ENCODE results near the gene HRCT1. TPM values are rescaled to one million over a fixed set of nuclear protein-coding genes. Genes with fewer than 3 reads are reported as not detected.

Gene HRCT1
- total RNA-seq, 5 donors from 2014 or later (not counting 1 experiment from before 2014, with no cell fraction given): not detected

DNA sequence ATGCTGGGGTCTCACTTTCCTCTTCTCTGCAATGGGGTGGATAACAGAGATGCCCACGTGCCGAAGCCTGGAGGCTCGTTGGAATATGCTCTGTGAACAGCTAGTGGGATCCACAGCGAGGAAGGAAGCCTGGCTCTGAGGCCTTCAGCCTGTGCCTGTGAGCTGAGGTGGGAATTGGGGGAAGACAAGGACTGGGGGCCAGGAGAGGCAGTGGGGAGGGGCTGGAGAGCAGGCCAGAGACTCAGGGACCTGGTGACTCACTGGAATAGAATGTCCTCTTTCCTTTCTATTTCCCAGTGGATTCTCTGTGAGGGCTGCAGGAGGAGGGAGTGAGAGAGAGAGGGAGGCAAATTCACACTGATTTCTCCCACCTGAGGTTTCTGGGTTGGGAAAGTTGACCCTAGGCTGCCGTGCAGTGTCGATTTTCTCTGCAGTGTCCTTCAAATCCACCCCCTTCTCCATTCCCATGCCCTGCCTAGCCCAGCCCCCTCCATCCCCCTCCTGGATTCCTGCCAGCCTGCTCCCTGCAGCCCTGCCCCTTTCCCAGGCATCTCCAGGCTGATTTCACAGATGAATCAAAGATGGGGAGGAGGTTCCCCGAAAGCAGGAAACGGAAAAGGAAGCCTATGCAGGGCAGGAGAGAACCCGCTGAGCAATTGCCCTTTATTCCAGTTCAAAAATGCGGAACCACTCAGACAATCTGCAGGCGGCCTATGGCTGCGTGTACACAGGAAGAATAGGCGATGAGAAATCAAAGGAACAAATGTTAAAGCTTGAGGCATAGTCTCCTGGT, 1.9 kb downstream of the HRCT1 start:
- H3K9me3 ChIP-seq: no peaks in the 10 kb centered on the region
- peaks cover 62 to 78% (median 66%) of the 10 kb centered on the region in 3 donors for H3K4me1 Mint-ChIP-seq
- POLR2A ChIA-PET: no interaction called here
- CTCF ChIA-PET: interaction anchor here in 1 of 2 donors (0.6 kb wide), 1 partner anchor 39 kb away, joined by 3 read pairs; no protein-coding TSS in a partner anchor
- no peak overlapping the region for H3K27ac ChIP-seq (ENCODE audit: low read length)
- ATAC-seq (replicated peaks in 1 of 4): peak; percentile 49 to 61 (median 54)
- H3K27ac Mint-ChIP-seq: peak overlapping the region; percentile 88 to 99
- H3K27me3 Mint-ChIP-seq: peaks cover 0 to under 1% of the 10 kb centered on the region in 2 donors
- H3K9me3 Mint-ChIP-seq: no peaks in the 10 kb centered on the region
- H3K27me3 ChIP-seq (replicated peaks in 1 of 2; ENCODE audit: control insufficient read depth in 2 of 2, extremely low read depth in 1 of 2, insufficient read depth in 2 of 2, low read length in 1 of 2): peaks cover 0 to 3% of the 10 kb centered on the region in 2 experiments
- 57% methylated on average over 8 of the region's 13 CpGs for WGBS (ENCODE audit: insufficient coverage)
- H3K4me3 Mint-ChIP-seq: peak overlapping the region in 1 of 3 donors; percentile 89
- H3K4me3 ChIP-seq (ENCODE audit: control insufficient read depth in 1 of 2, extremely low read depth in 1 of 2, low read length in 1 of 2): no peak overlapping the region
- peaks cover 0 to 3% of the 10 kb centered on the region in 2 donors for H3K36me3 ChIP-seq (ENCODE audit: control insufficient read depth in 2 of 2, extremely low read depth in 1 of 2, insufficient read depth in 1 of 2, low read length in 1 of 2)
- DNase-seq: peak in 3 of 35 experiments; percentile 15 to 19 (median 17)
- H3K36me3 Mint-ChIP-seq: no peaks in the 10 kb centered on the region
- peaks cover 41 to 79% of the 10 kb centered on the region in 2 experiments for H3K4me1 ChIP-seq (ENCODE audit: control insufficient read depth in 1 of 2, extremely low read depth in 1 of 2, insufficient read depth in 2 of 2, low read length in 2 of 2)

DNA sequence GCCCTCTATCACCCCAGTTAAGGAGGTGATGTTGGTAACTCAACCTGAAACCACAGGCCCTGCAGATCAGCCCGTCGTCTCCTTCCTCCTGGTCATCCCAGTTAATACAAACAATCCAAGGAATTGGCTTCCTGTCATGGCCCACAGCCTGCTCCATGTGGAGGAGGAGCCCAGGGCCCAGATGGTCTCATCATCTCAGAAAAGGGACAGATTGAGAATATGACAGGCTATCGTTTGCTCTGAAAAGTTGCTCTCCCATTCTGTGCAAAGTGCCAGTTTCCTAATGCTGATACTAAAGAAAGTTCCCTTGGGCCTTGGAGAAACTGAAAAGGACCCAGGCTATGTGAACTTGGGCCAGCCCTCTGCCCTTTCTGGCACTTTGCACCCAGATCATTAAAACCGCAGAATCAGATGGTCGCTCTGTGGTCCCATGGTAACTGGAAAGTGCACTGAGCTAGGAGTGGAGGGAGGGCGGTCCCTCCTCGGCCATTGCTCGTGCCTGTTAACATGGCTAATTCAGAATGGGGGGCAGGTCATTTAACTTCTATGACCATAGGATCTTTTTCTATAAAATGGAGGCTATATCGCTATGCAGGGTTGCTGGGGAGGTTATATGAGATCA, 2.6 kb downstream of the HRCT1 start:
- ChIA-PET POLR2A (no interaction called here), CTCF (no interaction called here)
- no peaks in the 10 kb centered on the region for H3K9me3 Mint-ChIP-seq
- peaks cover 39 to 78% of the 10 kb centered on the region in 2 experiments for H3K4me1 ChIP-seq (ENCODE audit: control insufficient read depth in 1 of 2, extremely low read depth in 1 of 2, insufficient read depth in 2 of 2, low read length in 2 of 2)
- H3K9me3 ChIP-seq: no peaks in the 10 kb centered on the region
- peaks cover 0 to 3% of the 10 kb centered on the region in 2 donors for H3K36me3 ChIP-seq (ENCODE audit: control insufficient read depth in 2 of 2, extremely low read depth in 1 of 2, insufficient read depth in 1 of 2, low read length in 1 of 2)
- no peaks in the 10 kb centered on the region for H3K27me3 Mint-ChIP-seq
- 97% methylated on average over 3 of the region's 9 CpGs for WGBS (ENCODE audit: insufficient coverage)
- peak overlapping the region; percentile 88 to 99 for H3K27ac Mint-ChIP-seq
- peak overlapping the region in 1 of 3 donors; percentile 89 for H3K4me3 Mint-ChIP-seq
- peaks cover 0 to 3% of the 10 kb centered on the region in 2 experiments for H3K27me3 ChIP-seq (replicated peaks in 1 of 2; ENCODE audit: control insufficient read depth in 2 of 2, extremely low read depth in 1 of 2, insufficient read depth in 2 of 2, low read length in 1 of 2)
- DNase-seq (no peak), ATAC-seq (replicated peaks in 1 of 4) (no peak)
- peaks cover 58 to 73% (median 61%) of the 10 kb centered on the region in 3 donors for H3K4me1 Mint-ChIP-seq
- H3K36me3 Mint-ChIP-seq: no peaks in the 10 kb centered on the region
- no peak overlapping the region for H3K4me3 ChIP-seq (ENCODE audit: control insufficient read depth in 1 of 2, extremely low read depth in 1 of 2, low read length in 1 of 2)
- peak overlapping the region; percentile 72 for H3K27ac ChIP-seq (ENCODE audit: low read length)

DNA sequence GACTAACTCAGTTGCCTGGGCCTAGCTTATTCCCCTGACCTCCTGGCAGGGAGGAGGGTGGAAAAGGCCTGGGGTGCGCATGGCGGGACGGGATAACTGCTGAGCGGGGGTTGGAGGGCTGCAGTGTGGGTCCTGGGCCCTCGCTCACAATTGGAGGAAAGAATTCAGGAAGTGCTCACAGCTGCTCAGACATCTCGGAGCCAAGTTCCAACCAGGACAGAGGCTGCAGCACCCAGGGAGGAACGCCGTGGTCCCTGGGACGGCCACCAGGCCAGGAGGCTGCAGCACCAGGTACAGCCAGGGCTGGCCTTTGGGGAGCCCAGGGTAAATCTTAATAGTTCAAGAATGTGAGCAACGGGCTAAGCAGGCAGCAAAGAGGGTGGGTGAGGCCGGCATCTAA, 3.3 kb downstream of the HRCT1 start, which contains the start of gene SPAAR:
Gene SPAAR, plus strand, starts transcription at position 217 of the 400 bp plus-strand sequence. CDS start 974 bp downstream, outside the sequence.
- Mint-ChIP-seq H3K4me3 (peak within 1 kb of the TSS in 1 of 3 donors; percentile 89), H3K4me1 (peaks cover 58 to 71% (median 58%) of the 10 kb centered on the region in 3 donors), H3K27ac (peak within 1 kb of the TSS; percentile 98 to 99), H3K9me3 (no peaks in the 10 kb centered on the region), H3K27me3 (no peaks in the 10 kb centered on the region), H3K36me3 (no peaks in the 10 kb centered on the region)
- ChIA-PET CTCF (no interaction called here), POLR2A (no interaction called here)
- Histone ChIP-seq H3K36me3 (ENCODE audit: control insufficient read depth in 2 of 2, extremely low read depth in 1 of 2, insufficient read depth in 1 of 2, low read length in 1 of 2) (peaks cover 0 to 3% of the 10 kb centered on the region in 2 donors), H3K27ac (ENCODE audit: low read length) (peak within 1 kb of the TSS; percentile 72), H3K4me3 (ENCODE audit: control insufficient read depth in 1 of 2, extremely low read depth in 1 of 2, low read length in 1 of 2) (no peak within 1 kb of the TSS), H3K27me3 (replicated peaks in 1 of 2; ENCODE audit: control insufficient read depth in 2 of 2, extremely low read depth in 1 of 2, insufficient read depth in 2 of 2, low read length in 1 of 2) (peaks cover 0 to 3% of the 10 kb centered on the region in 2 experiments), H3K4me1 (ENCODE audit: control insufficient read depth in 1 of 2, extremely low read depth in 1 of 2, insufficient read depth in 2 of 2, low read length in 2 of 2) (peaks cover 39 to 77% of the 10 kb centered on the region in 2 experiments), H3K9me3 (no peaks in the 10 kb centered on the region)
- no peak for DNase-seq
- WGBS (ENCODE audit: insufficient coverage): 91% methylated on average over 11 of the region's 11 CpGs
- no peak for ATAC-seq (replicated peaks in 1 of 4)

DNA sequence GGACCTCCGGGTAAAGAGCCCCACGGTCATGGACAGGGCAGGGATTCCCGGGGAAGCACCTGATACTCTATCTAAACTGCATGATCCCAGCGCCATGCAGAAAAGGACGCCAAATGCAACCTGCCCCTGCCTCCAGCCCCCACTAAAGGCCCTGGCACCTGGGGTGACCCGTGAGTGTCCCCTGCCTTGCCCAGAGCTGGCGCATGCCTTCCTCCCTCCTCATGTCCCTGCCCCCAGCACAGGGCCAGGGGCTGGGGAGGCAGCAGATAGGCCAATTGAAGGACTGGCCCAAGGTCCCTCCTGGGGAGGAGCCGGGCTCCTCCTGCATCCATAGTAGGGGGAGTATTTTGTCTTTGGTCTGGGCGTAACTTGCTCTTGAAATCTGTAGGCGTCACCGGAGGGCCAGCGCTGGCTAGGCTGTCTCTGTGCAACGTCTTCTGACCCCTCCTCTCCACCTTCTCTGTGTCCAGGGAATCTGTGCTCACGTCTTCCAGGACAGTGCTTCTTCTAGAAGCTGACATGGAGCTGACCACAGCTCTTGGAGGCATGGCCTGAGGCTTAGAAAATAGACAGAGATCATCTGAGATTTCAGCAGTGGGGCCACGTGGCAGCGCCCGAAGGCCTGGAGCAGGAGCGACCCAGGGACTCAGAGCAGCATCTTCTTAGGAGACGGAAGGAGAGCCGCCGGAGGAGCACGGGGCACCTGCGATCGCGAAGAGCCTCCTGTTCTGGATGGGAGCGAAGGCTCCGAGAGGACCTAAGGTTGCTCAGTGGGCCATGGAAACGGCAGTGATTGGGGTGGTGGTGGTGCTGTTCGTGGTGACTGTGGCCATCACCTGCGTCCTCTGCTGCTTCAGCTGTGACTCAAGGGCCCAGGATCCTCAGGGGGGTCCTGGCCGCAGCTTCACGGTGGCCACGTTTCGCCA, 3.9 kb downstream of the HRCT1 start:
- Mint-ChIP-seq H3K9me3 (no peaks in the 10 kb centered on the region), H3K27ac (peak overlapping the region; percentile 98 to 99), H3K4me3 (peak overlapping the region in 1 of 3 donors; percentile 89)

DNA sequence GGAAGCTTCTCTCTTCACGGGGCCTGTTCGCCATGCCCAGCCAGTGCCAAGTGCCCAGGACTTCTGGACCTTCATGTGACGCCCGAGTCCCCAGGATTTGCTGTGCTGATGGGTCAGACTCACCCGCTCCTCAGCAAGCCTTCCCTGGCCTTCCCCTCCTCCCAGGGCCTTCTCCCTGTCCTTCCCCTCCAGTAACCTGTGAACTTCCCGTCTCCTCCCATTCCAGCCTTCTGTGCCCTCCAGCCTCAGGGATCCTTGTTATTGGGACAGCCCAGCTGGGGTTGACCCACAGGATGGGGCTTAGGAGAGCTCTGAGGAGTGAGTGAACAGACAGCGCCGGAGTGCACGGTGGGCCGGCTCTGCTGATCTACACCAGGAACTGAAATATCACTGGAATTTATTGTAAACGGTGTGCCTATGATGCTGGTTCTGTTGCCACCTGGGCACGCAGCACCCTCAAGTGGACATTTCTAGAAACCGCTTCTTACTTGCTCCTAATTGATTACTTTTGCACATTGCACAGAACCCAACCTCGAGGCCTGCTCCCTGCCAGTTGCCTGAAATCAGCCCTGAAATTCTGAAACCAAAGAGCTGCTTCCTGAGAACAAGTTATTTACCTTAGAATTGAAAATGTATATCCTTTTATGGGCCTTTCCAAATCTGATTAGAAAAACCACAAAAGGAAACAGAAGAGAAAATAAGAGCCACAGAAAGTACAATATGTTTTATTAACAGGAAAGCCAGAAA, 4.8 kb downstream of the HRCT1 start:
- POLR2A ChIA-PET: no interaction called here

More for the DNA sequence above, 3.9 kb downstream of the HRCT1 start:
- ChIA-PET POLR2A (no interaction called here), CTCF (interaction anchor here in 1 of 2 donors (0.9 to 1.5 kb wide), 2 partner anchors 30 to 45 kb away, joined by 3 read pairs; no protein-coding TSS in a partner anchor)
- Mint-ChIP-seq H3K4me1 (peaks cover 52 to 64% (median 58%) of the 10 kb centered on the region in 3 donors), H3K27me3 (no peaks in the 10 kb centered on the region), H3K36me3 (no peaks in the 10 kb centered on the region)
- Histone ChIP-seq H3K9me3 (no peaks in the 10 kb centered on the region), H3K4me3 (ENCODE audit: control insufficient read depth in 1 of 2, extremely low read depth in 1 of 2, low read length in 1 of 2) (no peak overlapping the region), H3K4me1 (ENCODE audit: control insufficient read depth in 1 of 2, extremely low read depth in 1 of 2, insufficient read depth in 2 of 2, low read length in 2 of 2) (peaks cover 39 to 70% of the 10 kb centered on the region in 2 experiments), H3K27ac (ENCODE audit: low read length) (peak overlapping the region; percentile 72), H3K36me3 (ENCODE audit: control insufficient read depth in 2 of 2, extremely low read depth in 1 of 2, insufficient read depth in 1 of 2, low read length in 1 of 2) (peaks cover 0 to 3% of the 10 kb centered on the region in 2 donors), H3K27me3 (replicated peaks in 1 of 2; ENCODE audit: control insufficient read depth in 2 of 2, extremely low read depth in 1 of 2, insufficient read depth in 2 of 2, low read length in 1 of 2) (no peaks in the 10 kb centered on the region)
- ATAC-seq (replicated peaks in 1 of 4) (no peak), DNase-seq (no peak)
- 95% methylated on average over 25 of the region's 34 CpGs for WGBS (ENCODE audit: insufficient coverage)

More for the DNA sequence above, 4.8 kb downstream of the HRCT1 start:
- Mint-ChIP-seq H3K36me3 (no peaks in the 10 kb centered on the region), H3K27ac (peak overlapping the region; percentile 98 to 99), H3K4me3 (peak overlapping the region; percentile 34 to 89 (median 45)), H3K9me3 (no peaks in the 10 kb centered on the region), H3K27me3 (no peaks in the 10 kb centered on the region), H3K4me1 (peaks cover 52 to 61% (median 58%) of the 10 kb centered on the region in 3 donors)
- peak in 31 of 35 experiments; percentile 18 to 74 (median 38) for DNase-seq
- H3K4me1 ChIP-seq (ENCODE audit: control insufficient read depth in 1 of 2, extremely low read depth in 1 of 2, insufficient read depth in 2 of 2, low read length in 2 of 2): peaks cover 39 to 64% of the 10 kb centered on the region in 2 experiments
- no peak overlapping the region for H3K4me3 ChIP-seq (ENCODE audit: control insufficient read depth in 1 of 2, extremely low read depth in 1 of 2, low read length in 1 of 2)
- no peaks in the 10 kb centered on the region for H3K9me3 ChIP-seq
- 54% methylated on average over 9 of the region's 14 CpGs for WGBS (ENCODE audit: insufficient coverage)
- peak overlapping the region; percentile 72 for H3K27ac ChIP-seq (ENCODE audit: low read length)
- peak; percentile 54 to 84 (median 62) for ATAC-seq (replicated peaks in 1 of 4)
- CTCF ChIA-PET: interaction anchor here (0.6 to 2.2 kb wide), 7 partner anchors 8 to 160 kb away, joined by 3 to 7 read pairs (median 4); no protein-coding TSS in a partner anchor
- H3K27me3 ChIP-seq (replicated peaks in 1 of 2; ENCODE audit: control insufficient read depth in 2 of 2, extremely low read depth in 1 of 2, insufficient read depth in 2 of 2, low read length in 1 of 2): no peaks in the 10 kb centered on the region
- H3K36me3 ChIP-seq (ENCODE audit: control insufficient read depth in 2 of 2, extremely low read depth in 1 of 2, insufficient read depth in 1 of 2, low read length in 1 of 2): peaks cover 0 to 3% of the 10 kb centered on the region in 2 donors

Measured in T-cell (primary cell).